Colonic mucosa (tissue), 4 donors: Measurements from ENCODE around the gene TBC1D22A. TPM values are rescaled to one million over a fixed set of nuclear protein-coding genes. Genes with fewer than 3 reads are reported as not detected.

Experiments
- DNase-seq: peaks from one replicate; pipeline ENCODE4 v3.0.0-alpha.2; 2020
- H3K27ac ChIP-seq: fragments of 200-600 bp; one replicate; pipeline ENCODE4 v1.8.0; 2021
- H3K27me3 ChIP-seq: fragments of 200-600 bp; one replicate; pipeline ENCODE4 v1.8.0; 2021
- H3K36me3 ChIP-seq: fragments of 200-600 bp; one replicate; pipeline ENCODE4 v1.8.0; 2021
- H3K4me1 ChIP-seq: fragments of 200-600 bp; one replicate; pipeline ENCODE4 v1.8.0; 2021; ENCODE audit warnings: mild to moderate bottlenecking
- H3K4me3 ChIP-seq: fragments of 200-600 bp; one replicate; pipeline ENCODE4 v1.8.0; 2021
- H3K9ac ChIP-seq, 2 donors: one replicate each; pipeline ENCODE4 v1.7.0; 2013; ENCODE audit warnings: control low read depth in 2 of 2, low read depth in 2 of 2, low read length in 2 of 2
- H3K9me3 ChIP-seq: fragments of 200-600 bp; one replicate; pipeline ENCODE4 v1.8.0; 2021
- intact Hi-C: fragments of 100-400 bp; cut with DNase I; formaldehyde crosslinking; loops from one replicate; pipeline ENCODE4 v1.14.1; 2022
- total RNA-seq, 2 donors: library from RNA; stranded (reverse); fragmentation: NEBNext Ultra II Directional in 1 of 2; extraction: Animal tissue kit (Norgen Biotek cat#: 25700) in 1 of 2; gene quantifications; one replicate each; pipeline ENCODE4 v1.2.1, GENCODE V29; 2021
- TF ChIP-seq, protein P1 (sequence below): fragments of 200-600 bp; IDR thresholded peaks from one replicate; pipeline ENCODE4 v1.8.0; 2022; ENCODE audit warnings: antibody characterized with exemption, mild to moderate bottlenecking
- donor health status: healthy.
- donor health status: DM: no; HTN: no; CAD: no.
- donor health status: DM: no; HTN: no; CAD: no.

Gene TBC1D22A
- total RNA-seq, 2 donors from 2014 or later, result 34.2 to 36.4 TPM

DNA sequence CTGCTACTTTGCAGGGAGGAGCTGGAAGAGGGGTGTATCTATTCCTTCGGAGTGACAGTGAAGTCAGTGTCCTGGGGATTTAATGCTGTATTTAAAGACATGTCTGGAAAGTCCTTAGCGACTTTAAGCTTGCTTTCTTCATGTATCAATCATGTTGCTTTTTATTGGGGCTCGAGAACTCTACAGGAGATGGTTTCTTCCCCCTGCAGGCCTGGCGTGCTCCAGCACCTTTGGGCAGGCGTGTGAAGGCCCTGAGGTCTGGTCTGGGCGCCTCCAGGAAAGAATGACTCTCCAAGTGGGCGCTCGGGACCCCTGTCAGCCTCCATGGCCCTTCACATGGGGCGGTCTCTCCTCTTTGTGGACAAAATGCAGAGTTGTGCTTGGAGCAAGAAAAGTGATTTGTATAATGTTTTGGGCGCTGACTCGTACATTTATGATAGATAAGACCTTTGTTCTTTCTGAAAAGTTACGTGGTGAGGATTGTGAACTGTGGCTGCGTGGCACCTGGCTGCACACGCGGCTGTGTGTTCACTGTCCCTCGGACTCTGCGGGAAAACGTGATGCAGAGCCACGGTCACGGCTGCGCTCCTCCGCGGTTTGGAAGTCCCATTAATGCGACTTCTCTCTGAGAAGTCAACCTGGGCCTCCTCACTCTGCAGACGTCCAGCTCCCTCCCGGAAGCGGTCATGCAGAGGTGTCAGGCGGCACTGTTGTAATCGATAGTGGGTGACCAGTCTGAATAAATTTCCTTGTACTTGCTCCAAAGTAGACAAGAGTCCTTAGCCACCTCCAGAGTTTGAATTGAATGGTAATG is 282.5 kb downstream of the TBC1D22A start:
- Histone ChIP-seq H3K4me1 (peaks cover 18% of the 10 kb centered on the region), H3K27me3 (no peaks in the 10 kb centered on the region), H3K9me3 (no peaks in the 10 kb centered on the region), H3K27ac (no peak overlapping the region), H3K36me3 (no peaks in the 10 kb centered on the region), H3K4me3 (no peak overlapping the region), H3K9ac (no peak overlapping the region)
- intact Hi-C loops, result no loop called here
- TF ChIP-seq, protein P1, sequence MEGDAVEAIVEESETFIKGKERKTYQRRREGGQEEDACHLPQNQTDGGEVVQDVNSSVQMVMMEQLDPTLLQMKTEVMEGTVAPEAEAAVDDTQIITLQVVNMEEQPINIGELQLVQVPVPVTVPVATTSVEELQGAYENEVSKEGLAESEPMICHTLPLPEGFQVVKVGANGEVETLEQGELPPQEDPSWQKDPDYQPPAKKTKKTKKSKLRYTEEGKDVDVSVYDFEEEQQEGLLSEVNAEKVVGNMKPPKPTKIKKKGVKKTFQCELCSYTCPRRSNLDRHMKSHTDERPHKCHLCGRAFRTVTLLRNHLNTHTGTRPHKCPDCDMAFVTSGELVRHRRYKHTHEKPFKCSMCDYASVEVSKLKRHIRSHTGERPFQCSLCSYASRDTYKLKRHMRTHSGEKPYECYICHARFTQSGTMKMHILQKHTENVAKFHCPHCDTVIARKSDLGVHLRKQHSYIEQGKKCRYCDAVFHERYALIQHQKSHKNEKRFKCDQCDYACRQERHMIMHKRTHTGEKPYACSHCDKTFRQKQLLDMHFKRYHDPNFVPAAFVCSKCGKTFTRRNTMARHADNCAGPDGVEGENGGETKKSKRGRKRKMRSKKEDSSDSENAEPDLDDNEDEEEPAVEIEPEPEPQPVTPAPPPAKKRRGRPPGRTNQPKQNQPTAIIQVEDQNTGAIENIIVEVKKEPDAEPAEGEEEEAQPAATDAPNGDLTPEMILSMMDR, result no peak
- DNase-seq, result no peak

DNA sequence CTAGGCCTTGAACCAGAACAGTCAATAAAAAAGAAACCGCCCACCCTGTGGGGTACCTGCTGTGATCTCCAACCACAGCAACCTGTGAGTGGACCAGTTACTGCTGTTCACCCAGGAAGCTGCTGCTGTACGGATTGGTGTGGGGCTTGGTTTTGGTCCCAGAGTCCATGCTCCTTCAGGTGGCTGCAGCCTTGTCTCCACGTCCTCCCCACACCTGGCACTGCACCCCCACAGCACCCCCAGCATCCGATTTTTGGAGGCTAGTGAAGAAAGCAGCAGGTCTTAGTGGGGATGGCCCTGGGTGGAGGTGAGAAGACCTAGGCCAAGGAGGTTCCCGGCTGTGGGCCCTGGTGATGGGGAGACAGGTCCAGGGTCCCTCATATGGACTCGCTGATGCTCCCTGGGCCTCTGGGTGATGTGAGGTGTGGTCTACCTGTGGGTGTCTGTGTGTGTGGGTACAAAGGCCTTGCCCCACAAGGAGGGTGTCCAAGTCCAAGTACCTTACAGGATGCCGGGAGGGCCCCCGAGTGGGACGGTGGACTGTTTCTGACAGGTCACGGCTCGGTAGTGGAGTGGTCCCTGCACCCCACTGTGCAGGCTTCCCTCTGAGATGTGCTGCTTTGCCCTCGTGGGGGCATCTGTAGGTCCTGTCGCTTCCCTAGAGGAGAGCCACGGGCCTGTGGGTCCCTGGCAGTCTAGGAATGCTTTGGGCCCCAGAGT is 283.4 kb downstream of the TBC1D22A start:
- Histone ChIP-seq H3K36me3 (no peaks in the 10 kb centered on the region), H3K4me3 (no peak overlapping the region), H3K27ac (no peak overlapping the region), H3K4me1 (peaks cover 18% of the 10 kb centered on the region), H3K9ac (no peak overlapping the region), H3K27me3 (no peaks in the 10 kb centered on the region), H3K9me3 (no peaks in the 10 kb centered on the region)
- no peak for DNase-seq
- intact Hi-C loops, result no loop called here
- TF ChIP-seq, protein P1, result no peak

DNA sequence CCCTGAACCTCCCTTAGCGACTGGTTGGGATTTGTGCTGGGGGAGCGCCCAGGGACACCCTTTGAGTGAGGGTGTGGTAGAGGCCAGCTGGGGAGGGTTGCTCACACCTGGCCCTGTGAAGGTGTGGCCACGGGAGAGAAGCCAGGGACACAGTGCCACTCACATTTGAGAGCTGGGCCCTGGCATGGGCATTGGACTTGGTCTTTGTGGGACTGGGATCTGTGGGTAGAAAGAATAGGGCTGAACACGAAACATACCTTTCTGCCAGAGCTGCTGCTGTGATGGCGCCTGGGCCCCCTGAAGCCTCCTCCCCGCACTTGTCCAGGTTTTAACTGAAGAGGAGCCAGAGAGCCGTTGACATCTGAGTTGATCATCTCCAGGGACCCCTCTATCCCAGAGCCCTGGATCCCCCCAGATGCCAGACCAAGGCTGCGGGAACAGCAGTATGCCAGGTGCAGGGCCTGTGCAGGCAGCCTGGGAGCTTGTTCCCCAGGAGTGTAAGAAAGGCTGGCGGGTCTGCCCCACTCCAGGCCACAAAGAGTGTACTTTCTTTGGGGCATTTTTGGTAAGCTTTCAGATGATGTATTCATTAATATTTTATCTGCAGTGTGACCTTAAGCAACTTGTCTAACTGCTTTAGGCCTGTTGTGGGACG is 284.1 kb downstream of the TBC1D22A start:
- no peak for DNase-seq
- Histone ChIP-seq H3K4me3 (no peak overlapping the region), H3K4me1 (peaks cover 18% of the 10 kb centered on the region), H3K27ac (no peak overlapping the region), H3K9me3 (no peaks in the 10 kb centered on the region), H3K27me3 (no peaks in the 10 kb centered on the region), H3K36me3 (no peaks in the 10 kb centered on the region), H3K9ac (no peak overlapping the region)
- intact Hi-C loops, result no loop called here
- TF ChIP-seq, protein P1, result no peak

GRCh38 chr22:47047321-47048122 is 285.1 kb downstream of the TBC1D22A start:
- intact Hi-C loops, result no loop called here
- H3K4me3 ChIP-seq, result no peak overlapping the region
- no peak overlapping the region for H3K27ac ChIP-seq
- DNase-seq, result no peak
- no peaks in the 10 kb centered on the region for H3K27me3 ChIP-seq
- H3K9me3 ChIP-seq, result no peaks in the 10 kb centered on the region
- H3K9ac ChIP-seq, result no peak overlapping the region
- TF ChIP-seq, protein P1, result no peak
- no peaks in the 10 kb centered on the region for H3K36me3 ChIP-seq
- peaks cover 18% of the 10 kb centered on the region for H3K4me1 ChIP-seq
